Measurements from ENCODE around the gene KRT17. TPM values are rescaled to one million over a fixed set of nuclear protein-coding genes. Genes with fewer than 3 reads are reported as not detected.

The KRT17 gene
- total RNA-seq, 1 experiment from 2014 or later: 1.9 TPM

DNA sequence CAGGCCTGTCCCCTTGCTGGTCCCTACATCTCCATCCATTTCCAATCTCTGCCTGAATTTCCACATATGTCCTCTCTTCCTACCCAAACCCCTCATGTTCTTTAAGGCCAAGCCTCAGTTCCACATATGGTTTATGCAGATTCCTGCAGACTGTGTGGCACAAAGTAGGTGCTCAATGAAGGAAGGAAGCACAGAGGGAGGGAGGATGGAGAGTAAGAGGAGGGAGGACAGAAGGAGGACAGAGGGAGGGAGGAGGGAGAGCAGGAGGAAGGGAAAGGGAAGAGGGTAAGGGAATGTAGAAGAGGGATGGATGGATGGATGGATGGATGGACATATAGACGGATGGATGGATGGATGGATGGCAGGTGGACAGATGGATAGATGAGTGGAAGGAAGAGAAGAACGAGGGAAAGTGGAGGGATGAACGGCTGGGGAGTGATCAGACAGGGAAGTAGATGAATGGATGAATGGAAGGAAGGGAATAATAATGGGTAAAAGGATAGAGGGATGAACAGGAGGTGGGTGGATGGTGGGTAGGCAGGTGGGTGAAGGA, 29.9 kb downstream of the KRT17 start:
- no peak overlapping the region for H3K4me3 ChIP-seq (ENCODE audit: low read depth in 2 of 2, low read length in 2 of 2)
- in situ Hi-C loops (cut with HindIII; ENCODE audit: low pct_unique_long_range_greater_than_20kb, low sequenced_read_pairs) (no loop called here), intact Hi-C loops (cut with micrococcal nuclease; ENCODE audit: unreplicated experiment) (loop anchor here (5.0 kb wide), 1 partner anchor 53 kb away; no protein-coding TSS in a partner anchor)
- TF ChIP-seq, protein P1, sequence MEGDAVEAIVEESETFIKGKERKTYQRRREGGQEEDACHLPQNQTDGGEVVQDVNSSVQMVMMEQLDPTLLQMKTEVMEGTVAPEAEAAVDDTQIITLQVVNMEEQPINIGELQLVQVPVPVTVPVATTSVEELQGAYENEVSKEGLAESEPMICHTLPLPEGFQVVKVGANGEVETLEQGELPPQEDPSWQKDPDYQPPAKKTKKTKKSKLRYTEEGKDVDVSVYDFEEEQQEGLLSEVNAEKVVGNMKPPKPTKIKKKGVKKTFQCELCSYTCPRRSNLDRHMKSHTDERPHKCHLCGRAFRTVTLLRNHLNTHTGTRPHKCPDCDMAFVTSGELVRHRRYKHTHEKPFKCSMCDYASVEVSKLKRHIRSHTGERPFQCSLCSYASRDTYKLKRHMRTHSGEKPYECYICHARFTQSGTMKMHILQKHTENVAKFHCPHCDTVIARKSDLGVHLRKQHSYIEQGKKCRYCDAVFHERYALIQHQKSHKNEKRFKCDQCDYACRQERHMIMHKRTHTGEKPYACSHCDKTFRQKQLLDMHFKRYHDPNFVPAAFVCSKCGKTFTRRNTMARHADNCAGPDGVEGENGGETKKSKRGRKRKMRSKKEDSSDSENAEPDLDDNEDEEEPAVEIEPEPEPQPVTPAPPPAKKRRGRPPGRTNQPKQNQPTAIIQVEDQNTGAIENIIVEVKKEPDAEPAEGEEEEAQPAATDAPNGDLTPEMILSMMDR (IDR thresholded peaks at IDR 0.05): no peak
- TF ChIP-seq POLR2AphosphoS5 (IDR thresholded peaks at IDR 0.05; ENCODE audit: low read depth, low read length) (no peak), TCF7L2 (IDR thresholded peaks at IDR 0.05; ENCODE audit: low read depth, low read length) (no peak), SIN3A (IDR thresholded peaks at IDR 0.05; ENCODE audit: borderline replicate concordance, insufficient read depth, low read depth, low read length) (no peak)
- TF ChIP-seq, protein P2, sequence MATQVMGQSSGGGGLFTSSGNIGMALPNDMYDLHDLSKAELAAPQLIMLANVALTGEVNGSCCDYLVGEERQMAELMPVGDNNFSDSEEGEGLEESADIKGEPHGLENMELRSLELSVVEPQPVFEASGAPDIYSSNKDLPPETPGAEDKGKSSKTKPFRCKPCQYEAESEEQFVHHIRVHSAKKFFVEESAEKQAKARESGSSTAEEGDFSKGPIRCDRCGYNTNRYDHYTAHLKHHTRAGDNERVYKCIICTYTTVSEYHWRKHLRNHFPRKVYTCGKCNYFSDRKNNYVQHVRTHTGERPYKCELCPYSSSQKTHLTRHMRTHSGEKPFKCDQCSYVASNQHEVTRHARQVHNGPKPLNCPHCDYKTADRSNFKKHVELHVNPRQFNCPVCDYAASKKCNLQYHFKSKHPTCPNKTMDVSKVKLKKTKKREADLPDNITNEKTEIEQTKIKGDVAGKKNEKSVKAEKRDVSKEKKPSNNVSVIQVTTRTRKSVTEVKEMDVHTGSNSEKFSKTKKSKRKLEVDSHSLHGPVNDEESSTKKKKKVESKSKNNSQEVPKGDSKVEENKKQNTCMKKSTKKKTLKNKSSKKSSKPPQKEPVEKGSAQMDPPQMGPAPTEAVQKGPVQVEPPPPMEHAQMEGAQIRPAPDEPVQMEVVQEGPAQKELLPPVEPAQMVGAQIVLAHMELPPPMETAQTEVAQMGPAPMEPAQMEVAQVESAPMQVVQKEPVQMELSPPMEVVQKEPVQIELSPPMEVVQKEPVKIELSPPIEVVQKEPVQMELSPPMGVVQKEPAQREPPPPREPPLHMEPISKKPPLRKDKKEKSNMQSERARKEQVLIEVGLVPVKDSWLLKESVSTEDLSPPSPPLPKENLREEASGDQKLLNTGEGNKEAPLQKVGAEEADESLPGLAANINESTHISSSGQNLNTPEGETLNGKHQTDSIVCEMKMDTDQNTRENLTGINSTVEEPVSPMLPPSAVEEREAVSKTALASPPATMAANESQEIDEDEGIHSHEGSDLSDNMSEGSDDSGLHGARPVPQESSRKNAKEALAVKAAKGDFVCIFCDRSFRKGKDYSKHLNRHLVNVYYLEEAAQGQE (IDR thresholded peaks at IDR 0.05; ENCODE audit: insufficient read depth in 1 of 2, low read depth in 2 of 2, low read length in 1 of 2): no peak
- ATAC-seq (no peak), DNase-seq (ENCODE audit: low read depth, low spot score) (no peak)
- H3K36me3 ChIP-seq (ENCODE audit: control insufficient read depth, insufficient read depth, low read length): no peaks in the 10 kb centered on the region
- ChIA-PET CTCF (no interaction called here), POLR2A (no interaction called here)
- no peaks in the 10 kb centered on the region for H3K9me3 ChIP-seq (ENCODE audit: control insufficient read depth, insufficient read depth, low read depth, low read length)
- no TSS peak for BruUV-seq (replicated peaks)
- H3K4me1 ChIP-seq (ENCODE audit: control insufficient read depth, insufficient read depth, low read length): no peaks in the 10 kb centered on the region
- no peak overlapping the region for H3K27ac ChIP-seq (ENCODE audit: low read length)
- no peaks in the 10 kb centered on the region for H3K27me3 ChIP-seq (ENCODE audit: control insufficient read depth, insufficient read depth, low read length)

DNA sequence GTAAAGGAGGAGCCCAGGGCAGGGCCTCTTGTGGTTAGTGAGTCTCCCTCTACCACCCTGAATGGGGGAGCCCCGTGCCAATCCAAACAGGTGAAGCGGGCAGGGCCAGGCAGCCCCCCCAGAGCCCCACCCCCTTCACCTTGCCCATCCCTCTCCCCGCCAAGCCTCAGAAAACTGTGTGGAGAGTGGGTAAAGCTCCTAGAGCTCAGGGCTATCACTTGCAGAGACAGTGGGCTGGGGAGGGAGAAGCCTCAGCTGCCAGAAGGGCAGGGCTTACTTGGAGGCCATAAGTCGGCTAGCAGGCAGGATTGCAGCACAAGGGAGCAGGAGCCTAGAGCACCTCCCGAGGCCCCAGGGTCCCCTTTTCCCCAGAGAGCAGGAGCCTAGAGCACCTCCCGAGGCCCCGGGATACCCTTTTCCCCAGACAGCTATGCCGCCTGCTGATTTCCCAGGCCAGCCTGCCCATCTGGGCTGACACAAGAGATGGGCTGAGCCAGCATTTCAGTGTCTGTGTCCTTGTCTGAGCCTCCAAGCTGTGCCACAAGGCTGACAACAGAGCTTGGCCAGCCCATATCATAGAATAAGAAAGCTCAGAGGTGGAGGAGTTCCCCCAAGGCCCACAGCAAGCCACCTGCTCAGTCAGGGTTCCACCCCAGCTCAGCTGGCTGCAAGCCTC, 30.9 kb downstream of the KRT17 start:
- BruUV-seq (replicated peaks): no TSS peak

More for the DNA sequence above, 30.9 kb downstream of the KRT17 start:
- no peak overlapping the region for H3K27ac ChIP-seq (ENCODE audit: low read length)
- no peak for DNase-seq (ENCODE audit: low read depth, low spot score)
- POLR2A ChIA-PET: no interaction called here
- H3K4me1 ChIP-seq (ENCODE audit: control insufficient read depth, insufficient read depth, low read length): no peaks in the 10 kb centered on the region
- H3K27me3 ChIP-seq (ENCODE audit: control insufficient read depth, insufficient read depth, low read length): no peaks in the 10 kb centered on the region
- H3K9me3 ChIP-seq (ENCODE audit: control insufficient read depth, insufficient read depth, low read depth, low read length): no peaks in the 10 kb centered on the region
- no peak overlapping the region for H3K4me3 ChIP-seq (ENCODE audit: low read depth in 2 of 2, low read length in 2 of 2)
- ATAC-seq: peak; percentile 61; the same call in 1 of the 2 replicates
- no peaks in the 10 kb centered on the region for H3K36me3 ChIP-seq (ENCODE audit: control insufficient read depth, insufficient read depth, low read length)
- CTCF ChIA-PET: no interaction called here
- no peak for TF ChIP-seq SIN3A (IDR thresholded peaks at IDR 0.05; ENCODE audit: borderline replicate concordance, insufficient read depth, low read depth, low read length)
- no peak for TF ChIP-seq POLR2AphosphoS5 (IDR thresholded peaks at IDR 0.05; ENCODE audit: low read depth, low read length)
- TF ChIP-seq, protein P2 (IDR thresholded peaks at IDR 0.05; ENCODE audit: insufficient read depth in 1 of 2, low read depth in 2 of 2, low read length in 1 of 2): no peak
- no peak for TF ChIP-seq TCF7L2 (IDR thresholded peaks at IDR 0.05; ENCODE audit: low read depth, low read length)
- TF ChIP-seq, protein P1 (IDR thresholded peaks at IDR 0.05): no peak
- in situ Hi-C loops (cut with HindIII; ENCODE audit: low pct_unique_long_range_greater_than_20kb, low sequenced_read_pairs) (no loop called here), intact Hi-C loops (cut with micrococcal nuclease; ENCODE audit: unreplicated experiment) (loop anchor here (5.0 kb wide), 1 partner anchor 54 kb away; no protein-coding TSS in a partner anchor)

Measured in Panc1 (cell line).